ENCODE results near the gene ELOB. TPM values are rescaled to one million over a fixed set of nuclear protein-coding genes. Genes with fewer than 3 reads are reported as not detected.

ELOB gene
- total RNA-seq, 1 experiment from 2014 or later, result 398 TPM

DNA sequence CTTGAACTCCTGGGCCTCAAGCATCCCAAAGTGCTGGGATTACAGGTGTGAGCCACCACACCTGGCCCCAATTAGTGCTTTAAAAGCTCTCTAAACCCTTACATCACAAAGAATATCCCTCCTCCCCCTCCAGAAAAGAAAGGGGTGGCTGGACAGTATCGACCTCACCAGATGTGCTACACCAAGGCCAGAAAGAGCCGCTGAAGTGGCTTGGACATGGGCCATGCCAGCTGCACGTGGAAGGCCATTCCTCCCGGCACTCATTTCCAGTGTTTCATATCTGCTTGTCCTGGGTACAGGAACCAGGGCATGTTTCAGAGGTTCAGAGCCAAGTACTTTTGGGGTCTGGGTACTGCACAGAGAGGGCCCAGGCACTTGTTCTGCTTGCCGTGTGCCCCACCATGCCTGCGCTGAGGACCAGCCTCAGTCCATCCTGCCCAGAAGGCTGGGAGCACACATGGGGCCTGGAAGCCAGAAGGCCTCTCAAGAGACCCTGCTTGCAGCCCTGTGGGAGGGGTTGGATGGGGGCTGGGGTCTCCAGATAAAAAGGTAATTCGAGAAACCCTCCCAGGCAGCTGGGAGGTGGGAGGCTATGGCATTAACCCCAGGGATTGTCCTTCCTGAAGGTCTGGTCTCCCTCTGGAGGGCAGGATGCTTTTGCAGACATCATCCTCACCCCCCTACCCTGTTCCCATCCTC lies 28.2 kb downstream of the ELOB start:
- DNase-seq (ENCODE audit: low spot score), result no peak

- no peak for DNase-seq (ENCODE audit: low spot score)
These were observed 31.1 kb downstream of the ELOB start for GRCh38 chr16:2745961-2746360.

DNA sequence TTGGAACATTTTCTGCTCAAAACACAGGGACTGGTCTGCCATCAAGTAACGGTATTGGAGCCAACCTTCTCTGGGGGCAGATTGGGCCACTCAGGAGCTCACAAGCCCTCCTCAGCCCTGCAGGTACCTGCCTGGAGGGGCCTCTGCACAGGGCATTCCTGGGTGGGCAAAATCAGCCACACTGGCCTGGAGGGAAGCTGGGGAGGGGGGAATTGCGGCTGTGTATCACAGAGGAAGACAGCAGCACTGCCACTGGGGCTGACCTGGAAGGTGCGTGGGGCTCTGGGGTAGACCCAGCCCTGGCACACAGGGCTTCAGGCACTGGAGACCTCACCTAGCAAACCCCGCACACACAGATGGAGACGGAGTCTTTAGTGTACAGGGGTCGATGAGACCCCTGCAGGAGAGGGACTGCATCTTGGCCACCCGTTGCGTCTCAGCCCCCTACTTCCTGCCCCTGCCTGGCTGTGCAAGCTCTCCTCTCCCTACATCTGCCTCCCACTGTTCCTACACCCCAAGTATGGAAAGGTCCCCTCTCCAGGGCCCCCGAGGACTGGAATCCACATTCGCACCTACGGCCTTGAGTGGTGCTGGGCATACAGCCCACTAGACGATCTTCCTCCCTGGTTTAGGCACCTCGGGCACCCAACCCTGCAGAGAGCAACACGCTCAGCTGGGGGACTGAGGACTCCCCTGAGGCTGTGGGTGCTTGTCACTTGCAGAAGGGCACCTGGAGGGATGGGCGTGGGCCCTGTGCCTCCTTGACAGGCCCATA lies 31.8 kb downstream of the ELOB start:
- no peak for DNase-seq (ENCODE audit: low spot score)

DNA sequence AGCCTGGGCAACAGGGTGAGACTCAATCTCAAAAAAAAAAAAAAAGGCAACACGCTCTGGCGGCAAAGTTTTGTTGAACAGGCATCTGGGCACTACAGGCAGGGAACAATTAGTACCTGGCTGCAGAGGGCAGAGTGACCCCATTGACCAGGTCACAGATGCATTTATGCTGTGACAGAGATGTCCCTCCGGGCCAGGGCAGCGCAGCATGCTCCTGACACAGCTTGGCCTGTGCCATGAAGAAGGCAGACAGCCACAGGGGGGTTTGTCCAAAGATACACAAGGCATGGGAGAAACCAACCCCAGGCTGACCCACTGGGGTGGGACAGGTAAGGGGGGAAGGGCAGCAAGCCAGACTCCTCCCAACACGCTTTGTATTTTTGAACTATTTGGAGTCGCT lies 32.4 kb downstream of the ELOB start:
- no peak for DNase-seq (ENCODE audit: low spot score)

- no peak for DNase-seq (ENCODE audit: low spot score)
These were observed 33.9 kb downstream of the ELOB start for GRCh38 chr16:2743007-2743810.

DNA sequence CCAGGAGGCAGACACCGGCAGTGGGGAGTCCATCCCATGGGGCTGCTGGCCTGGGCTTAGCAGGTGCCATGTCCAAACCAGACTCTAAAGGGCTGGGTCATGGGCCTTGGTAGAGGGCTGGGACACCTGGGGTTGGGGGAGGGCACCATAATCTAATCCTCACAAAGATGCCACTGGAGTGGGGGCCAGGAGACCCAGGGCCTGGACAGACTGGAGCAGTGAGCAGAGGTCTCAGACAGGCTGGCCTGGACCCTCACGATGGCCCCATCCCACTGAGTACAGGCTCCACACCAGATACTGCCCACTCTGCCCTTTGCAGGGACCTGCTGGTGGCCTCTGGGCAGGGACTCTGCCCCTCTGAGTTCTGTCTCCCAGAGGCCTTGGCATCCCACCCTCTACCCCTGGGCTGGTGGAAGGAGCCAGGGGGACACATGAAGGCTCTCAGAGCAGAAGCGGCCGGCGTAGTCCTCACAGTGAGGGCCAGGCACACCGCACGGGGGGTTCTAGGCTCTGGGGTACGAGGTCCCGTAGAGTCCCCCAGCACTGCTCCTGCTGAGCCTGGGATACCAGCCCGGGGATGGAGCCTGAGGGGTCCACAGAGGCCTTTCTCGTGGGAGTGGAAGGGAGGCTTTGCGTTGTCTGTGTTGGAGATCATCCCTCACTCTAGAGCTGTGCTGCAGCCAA lies 34.6 kb downstream of the ELOB start:
- no peak for DNase-seq (ENCODE audit: low spot score)

DNA sequence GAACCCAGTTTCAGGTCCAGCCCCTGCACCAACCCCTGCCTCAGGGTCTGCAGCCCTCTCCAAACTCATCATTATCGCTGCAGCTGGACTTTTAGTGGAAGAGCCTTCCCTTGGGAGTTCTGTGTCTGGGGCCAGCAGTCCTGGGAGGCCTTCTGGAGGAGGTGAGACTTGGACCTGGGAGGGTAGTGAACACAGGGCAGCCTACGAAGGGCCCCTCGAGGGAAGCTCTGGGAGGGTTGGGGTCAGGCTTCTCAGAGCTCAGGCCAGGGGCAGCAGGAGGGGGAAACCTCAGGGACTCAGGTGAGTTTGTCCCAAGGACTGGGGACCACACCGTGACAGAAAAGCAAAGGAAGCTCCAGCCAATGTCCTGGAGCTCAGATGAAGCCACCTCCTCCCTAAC lies 35.9 kb downstream of the ELOB start:
- DNase-seq (ENCODE audit: low spot score), result no peak

- DNase-seq (ENCODE audit: low spot score), result no peak
These were observed 36.6 kb downstream of the ELOB start for GRCh38 chr16:2740476-2740875.

GRCh38 chr16:2739625-2740430 lies 37.3 kb downstream of the ELOB start:
- DNase-seq (ENCODE audit: low spot score), result no peak

GRCh38 chr16:2738615-2739014 lies 38.5 kb downstream of the ELOB start:
- DNase-seq (ENCODE audit: low spot score), result no peak

GRCh38 chr16:2737895-2738418 lies 39.1 kb downstream of the ELOB start:
- DNase-seq (ENCODE audit: low spot score), result no peak

DNA sequence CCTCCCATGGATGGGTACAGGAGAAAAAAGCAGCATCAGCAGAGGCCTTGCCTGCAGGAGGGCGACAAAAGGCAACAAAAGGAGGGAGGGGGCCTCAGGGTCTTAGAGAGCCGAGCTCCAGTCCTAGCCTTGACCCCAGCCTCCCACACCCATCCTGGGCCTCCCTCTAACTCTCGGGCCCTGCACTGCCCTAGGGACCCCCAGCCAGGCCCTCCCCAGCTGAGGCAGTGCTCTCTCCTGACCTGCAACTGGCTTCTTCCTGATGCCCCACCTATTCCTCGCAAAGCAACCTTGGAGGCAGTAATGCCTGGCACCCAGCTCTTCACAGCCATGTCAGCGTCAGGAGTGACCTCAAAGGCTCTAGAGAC lies 39.9 kb downstream of the ELOB start:
- no peak for DNase-seq (ENCODE audit: low spot score)

GRCh38 chr16:2736476-2737237 lies 40.4 kb downstream of the ELOB start:
- no peak for DNase-seq (ENCODE audit: low spot score)

- no peak for DNase-seq (ENCODE audit: low spot score)
These were observed 42.1 kb downstream of the ELOB start for GRCh38 chr16:2734844-2735515.

DNA sequence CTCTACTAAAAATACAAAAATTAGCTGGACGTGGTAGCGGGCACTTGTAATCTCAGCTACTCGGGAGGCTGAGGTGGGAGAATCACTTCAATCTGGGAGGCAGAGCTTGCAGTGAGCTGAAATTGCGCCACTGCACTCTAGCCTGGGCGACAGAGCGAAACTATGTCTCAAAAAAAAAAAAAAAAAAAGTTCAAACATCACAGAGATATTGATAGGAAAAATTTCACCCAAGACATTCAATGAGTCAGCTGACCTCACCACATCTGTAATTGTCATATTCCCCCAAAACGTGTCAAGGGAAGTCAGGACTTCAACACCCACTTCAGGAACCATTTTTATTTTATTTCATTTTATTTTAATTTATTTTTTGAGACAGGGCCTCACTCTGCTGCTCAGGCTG lies 49.0 kb downstream of the ELOB start:
- no peak for DNase-seq (ENCODE audit: low spot score)

GRCh38 chr16:2726923-2727322 lies 50.2 kb downstream of the ELOB start:
- no peak for DNase-seq (ENCODE audit: low spot score)

- DNase-seq (ENCODE audit: low spot score), result no peak
These were observed 52.2 kb downstream of the ELOB start for GRCh38 chr16:2724816-2725348.

DNA sequence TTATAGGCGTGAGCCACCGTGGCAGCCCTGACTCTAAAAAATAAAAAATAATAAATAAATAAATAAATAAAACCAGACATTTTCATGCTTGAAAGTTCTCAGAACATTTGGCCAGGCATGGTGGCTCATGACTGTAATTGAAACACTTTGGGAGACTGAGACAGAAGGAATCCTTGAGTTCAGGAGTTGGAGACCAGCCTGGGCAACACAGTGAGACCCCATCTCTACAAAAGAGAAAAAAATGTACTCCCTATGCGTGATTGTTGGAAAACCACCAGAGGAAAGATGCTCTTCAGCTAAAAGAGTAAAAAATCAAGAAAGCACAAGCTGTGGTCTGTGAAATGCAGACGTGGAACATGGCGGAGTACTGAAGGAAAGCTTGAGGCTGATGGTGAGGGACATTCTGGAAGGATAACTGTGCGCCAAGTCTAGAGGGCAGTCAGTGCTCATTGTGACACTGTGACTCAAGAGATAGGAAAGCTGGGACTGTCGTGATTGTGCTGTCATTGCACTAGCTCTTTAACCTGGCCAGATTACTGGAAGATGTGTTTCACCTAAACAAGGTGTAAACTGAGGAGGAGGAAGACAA lies 52.9 kb downstream of the ELOB start:
- DNase-seq (ENCODE audit: low spot score), result no peak

Data from HT-29 (cell line).